ENCODE data around the gene CEP135.
"Not testable (repeated sequence)": the region's sequence is repeated elsewhere in the genome, so short reads cannot be mapped to it uniquely, and the experiment has no call there.

Gene CEP135

GRCh38 chr4:56026596-56026995 is 77.9 kb downstream of the CEP135 start:
- no peak for DNase-seq

- DNase-seq, result no peak
Measured at GRCh38 chr4:56028165-56028564, 79.4 kb downstream of the CEP135 start.

DNA sequence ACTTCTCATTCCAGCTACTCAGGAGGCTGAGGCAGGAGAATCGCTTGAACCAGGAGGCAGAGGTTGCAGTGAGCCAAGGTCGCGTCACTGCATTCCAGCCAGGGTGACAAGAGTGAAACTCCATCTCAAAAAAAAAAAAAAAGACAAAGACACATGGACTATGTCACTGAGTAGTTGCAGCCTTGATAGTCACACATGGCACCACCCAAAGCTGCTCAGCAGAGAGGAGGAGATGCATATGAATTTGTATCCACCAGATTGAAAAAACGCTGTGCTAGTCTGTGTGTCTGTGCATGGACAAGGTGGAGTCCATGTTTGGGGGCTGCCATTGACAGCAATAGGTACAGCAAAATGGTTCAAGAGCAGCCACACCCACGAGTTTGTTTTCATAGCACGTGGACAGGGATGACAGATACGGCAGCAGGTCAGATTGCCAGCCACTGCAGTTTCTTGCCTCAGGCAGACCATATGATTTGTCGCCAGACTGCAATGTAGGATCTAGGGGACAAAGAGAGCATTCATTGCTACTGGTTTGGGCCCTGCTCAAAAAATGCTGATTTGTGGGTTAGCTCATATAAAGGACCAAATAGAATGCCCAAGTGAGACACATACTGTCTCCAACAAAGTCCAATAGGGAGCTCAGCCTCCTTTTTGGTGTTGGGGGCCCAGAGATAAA is 89.9 kb downstream of the CEP135 start:
- DNase-seq, result no peak

DNA sequence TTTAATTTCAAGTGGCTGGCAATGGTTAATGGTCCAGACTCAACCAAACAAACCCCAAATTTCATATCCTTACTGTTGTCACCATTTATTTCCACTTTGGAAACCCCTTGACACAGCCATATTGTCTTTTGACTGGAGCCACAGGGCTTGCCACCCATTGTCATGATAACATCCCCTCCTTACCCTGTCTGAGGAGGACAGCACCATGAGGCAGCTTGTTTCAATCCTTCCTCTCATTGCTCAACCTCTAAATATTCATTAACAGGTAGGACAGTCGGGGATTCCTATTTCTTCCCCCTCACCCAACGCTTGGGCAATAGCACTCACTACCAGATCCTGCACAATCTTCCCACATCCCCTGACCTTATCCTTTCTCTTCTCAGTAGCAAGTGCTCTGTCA is 92.1 kb downstream of the CEP135 start:
- DNase-seq, result no peak

GRCh38 chr4:56042225-56042624 is 93.5 kb downstream of the CEP135 start:
- DNase-seq, result no peak

GRCh38 chr4:56048383-56048701 is 99.6 kb downstream of the CEP135 start:
- no peak for DNase-seq

GRCh38 chr4:56048702-56049431 is 100.1 kb downstream of the CEP135 start:
- DNase-seq, result peak; percentile 12

- DNase-seq, result no peak
Measured at GRCh38 chr4:56050625-56051024, 101.9 kb downstream of the CEP135 start.

- no peak for DNase-seq
Measured at GRCh38 chr4:56051029-56051709, 102.4 kb downstream of the CEP135 start.

- DNase-seq, result no peak
Measured at GRCh38 chr4:56051710-56052075, 102.9 kb downstream of the CEP135 start.

GRCh38 chr4:56052481-56052880 is 103.7 kb downstream of the CEP135 start:
- no peak for DNase-seq

GRCh38 chr4:56052966-56053365 is 104.2 kb downstream of the CEP135 start:
- no peak for DNase-seq

- DNase-seq, result no peak
Measured at GRCh38 chr4:56055027-56055977, 106.6 kb downstream of the CEP135 start.

- DNase-seq, result no peak
Measured at GRCh38 chr4:56055991-56056390, 107.2 kb downstream of the CEP135 start.

DNA sequence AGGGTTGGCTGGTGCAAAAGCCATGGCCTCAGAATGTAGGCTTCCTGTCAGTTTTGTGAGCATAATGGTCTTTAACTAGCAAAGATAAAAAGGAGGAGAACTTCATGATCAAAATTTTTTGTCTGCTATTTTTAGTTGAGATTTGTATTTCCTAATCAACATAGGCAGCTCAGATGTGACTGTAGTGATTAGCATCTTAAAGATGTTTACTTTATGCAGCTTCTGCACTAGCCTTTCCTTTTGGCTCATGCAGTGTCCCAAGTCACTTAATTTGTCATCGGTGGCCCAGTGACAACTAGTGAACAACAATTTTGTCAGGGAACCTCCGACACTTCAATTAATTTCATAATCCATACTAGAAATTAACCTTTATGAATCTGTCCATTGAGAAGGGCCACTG is 109.8 kb downstream of the CEP135 start:
- DNase-seq, result no peak

- DNase-seq, result no peak
Measured at GRCh38 chr4:56060036-56060435, 111.3 kb downstream of the CEP135 start.

- DNase-seq, result no peak
Measured at GRCh38 chr4:56062106-56062505, 113.4 kb downstream of the CEP135 start.

- no peak for DNase-seq
Measured at GRCh38 chr4:56062526-56063145, 113.9 kb downstream of the CEP135 start.

DNA sequence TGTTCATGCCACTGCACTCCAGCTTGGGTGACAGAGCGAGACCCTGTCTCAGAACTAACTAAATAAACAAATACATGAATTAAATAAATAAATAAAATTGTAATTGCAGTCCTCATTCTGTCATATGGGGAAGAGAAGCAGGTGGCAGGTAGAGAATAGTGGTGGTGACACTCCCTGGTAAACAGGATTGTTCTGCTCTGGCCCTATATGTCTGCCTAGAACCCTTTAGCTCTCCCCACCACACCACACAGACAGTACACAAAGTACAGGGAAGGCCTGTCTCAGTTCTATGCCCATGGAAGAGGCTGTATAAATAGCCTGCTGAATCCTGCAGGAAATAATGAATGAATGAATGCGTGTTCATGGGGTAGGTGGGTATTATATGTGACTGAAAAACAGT is 117.7 kb downstream of the CEP135 start:
- DNase-seq, result no peak

GRCh38 chr4:56067826-56068225 is 119.1 kb downstream of the CEP135 start:
- no peak for DNase-seq

- not testable (repeated sequence) for DNase-seq
Measured at GRCh38 chr4:56072730-56073129, 124.0 kb downstream of the CEP135 start.

DNA sequence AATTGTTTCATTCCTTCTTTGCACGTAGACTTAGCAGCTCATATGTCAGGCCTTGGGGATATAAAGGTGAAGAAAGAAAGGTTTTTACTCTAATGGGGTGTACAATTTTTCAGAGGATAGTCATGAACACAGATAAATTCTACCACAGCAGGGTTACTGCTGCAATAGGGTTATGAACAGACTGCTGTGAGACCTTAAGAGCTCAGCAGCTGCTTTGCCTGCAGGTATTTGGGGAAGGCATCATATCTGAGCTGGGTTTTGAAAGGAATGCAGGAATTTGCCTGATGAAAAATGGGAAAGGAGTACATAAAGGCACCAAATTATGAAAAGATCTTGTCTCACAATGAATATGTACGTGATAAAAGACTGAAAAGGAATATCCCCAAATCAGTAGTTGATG is 128.9 kb downstream of the CEP135 start:
- DNase-seq, result no peak

DNA sequence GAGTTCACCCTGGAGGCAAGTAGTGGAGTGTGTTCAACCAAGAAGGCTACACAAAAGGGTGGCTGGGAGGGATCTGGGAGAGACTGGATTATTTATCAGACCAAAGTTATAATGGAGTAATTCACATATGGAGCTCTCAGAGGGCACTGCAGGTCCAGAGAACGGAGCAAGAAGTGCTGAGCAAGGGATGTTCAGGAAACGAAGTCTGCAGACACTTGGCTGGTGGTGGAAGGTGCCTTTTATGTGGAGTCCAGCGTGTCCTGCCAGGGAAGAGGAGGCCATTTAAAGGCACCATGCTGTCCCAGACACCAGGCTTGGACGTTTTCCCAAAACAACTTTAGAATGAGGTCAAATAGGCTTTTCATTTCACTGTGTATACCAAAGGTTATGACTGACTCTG is 130.1 kb downstream of the CEP135 start:
- DNase-seq, result no peak

Measured in DMS 273 treated with DMSO at 0.1 percent for 48 hours (cell line).